HEK293 (cell line): ENCODE results near the gene ZNF787.

Source experiments
- HOXC10 ChIP-seq: sonication (generic); formaldehyde crosslinking; IDR thresholded peaks from 2 replicates; pipeline ENCODE4 v1.8.1; 2023; ENCODE audit warnings: mild to moderate bottlenecking, missing genetic modification reagents
- KLF7 ChIP-seq: fragments of 450-650 bp; formaldehyde crosslinking; IDR thresholded peaks from 2 replicates; pipeline ENCODE4 v1.5.1; 2016; ENCODE audit warnings: missing biosample characterization, missing genetic modification characterization, borderline replicate concordance
- MEIS1 ChIP-seq: sonication (generic); formaldehyde crosslinking; IDR thresholded peaks from 2 replicates; pipeline ENCODE4 v1.8.1; 2022; ENCODE audit warnings: missing genetic modification reagents, mild to moderate bottlenecking, borderline replicate concordance
- OVOL3 ChIP-seq: fragments of 450-650 bp; formaldehyde crosslinking; IDR thresholded peaks from 2 replicates; pipeline ENCODE4 v1.5.1; 2016; ENCODE audit warnings: missing biosample characterization, missing genetic modification characterization
- PRDM1 ChIP-seq: fragments of 450-650 bp; formaldehyde crosslinking; IDR thresholded peaks from 2 replicates; pipeline ENCODE4; 2016; ENCODE audit warnings: missing biosample characterization, missing genetic modification characterization
- ZFHX2 ChIP-seq: fragments of 450-650 bp; formaldehyde crosslinking; conservative IDR thresholded peaks from 2 replicates; pipeline ENCODE4 v1.5.1; 2016; ENCODE audit warnings: missing biosample characterization, missing genetic modification characterization
- ZNF138 ChIP-seq: fragments of 450-650 bp; formaldehyde crosslinking; IDR thresholded peaks from 2 replicates; pipeline ENCODE4 v1.5.1; 2016; ENCODE audit warnings: missing biosample characterization, missing genetic modification characterization, borderline replicate concordance
- ZNF214 ChIP-seq: fragments of 450-650 bp; formaldehyde crosslinking; IDR thresholded peaks from 2 replicates; pipeline ENCODE4 v1.5.1; 2017; ENCODE audit warnings: missing biosample characterization, mild to moderate bottlenecking, missing genetic modification characterization, borderline replicate concordance
- ZNF335 ChIP-seq: fragments of 450-650 bp; formaldehyde crosslinking; conservative IDR thresholded peaks from 2 replicates; pipeline ENCODE4 v1.5.1; 2016; ENCODE audit warnings: missing biosample characterization, missing genetic modification characterization
- ZNF404 ChIP-seq: fragments of 450-650 bp; formaldehyde crosslinking; IDR thresholded peaks from 2 replicates; pipeline ENCODE4 v1.5.1; 2017; ENCODE audit warnings: missing biosample characterization, missing genetic modification characterization
- ZNF501 ChIP-seq: fragments of 450-650 bp; formaldehyde crosslinking; IDR thresholded peaks from 2 replicates; pipeline ENCODE4 v1.5.1; 2016; ENCODE audit warnings: missing biosample characterization, missing genetic modification characterization
- ZNF514 ChIP-seq: fragments of 450-650 bp; formaldehyde crosslinking; IDR thresholded peaks from 2 replicates; pipeline ENCODE4 v1.5.1; 2016; ENCODE audit warnings: missing biosample characterization, missing genetic modification characterization
- ZNF530 ChIP-seq: fragments of 450-650 bp; formaldehyde crosslinking; IDR thresholded peaks from 2 replicates; pipeline ENCODE4 v1.5.1; 2016; ENCODE audit warnings: low read depth, missing biosample characterization, missing genetic modification characterization
- ZNF626 ChIP-seq: fragments of 450-650 bp; sonication (Bioruptor Pico); formaldehyde crosslinking; IDR thresholded peaks from 2 replicates; pipeline ENCODE4 v1.5.1; 2018; ENCODE audit warnings: missing biosample characterization, missing genetic modification characterization, inconsistent platforms
- ZNF654 ChIP-seq: fragments of 450-650 bp; formaldehyde crosslinking; IDR thresholded peaks from 2 replicates; pipeline ENCODE4 v1.5.1; 2016; ENCODE audit warnings: low read depth, missing biosample characterization, missing genetic modification characterization
- ZNF747 ChIP-seq: fragments of 450-650 bp; formaldehyde crosslinking; IDR thresholded peaks from 2 replicates; pipeline ENCODE4 v1.5.1; 2016; ENCODE audit warnings: missing biosample characterization, missing genetic modification characterization
- ZNF768 ChIP-seq: fragments of 450-650 bp; formaldehyde crosslinking; IDR thresholded peaks from 2 replicates; pipeline ENCODE4 v1.5.1; 2018; ENCODE audit warnings: missing biosample characterization, mild to moderate bottlenecking, missing genetic modification characterization
- ZXDB ChIP-seq: fragments of 450-650 bp; formaldehyde crosslinking; IDR thresholded peaks from 2 replicates; pipeline ENCODE4 v1.5.1; 2016; ENCODE audit warnings: missing biosample characterization, missing genetic modification characterization
- TF ChIP-seq, protein P1 (sequence below): fragments of 450-650 bp; formaldehyde crosslinking; IDR thresholded peaks from 2 replicates; pipeline ENCODE4 v1.5.1; 2016; ENCODE audit warnings: missing biosample characterization, missing genetic modification characterization
- TF ChIP-seq, protein P2 (sequence below): fragments of 450-650 bp; formaldehyde crosslinking; IDR thresholded peaks from 2 replicates; pipeline ENCODE4 v1.5.1; 2016; ENCODE audit warnings: missing biosample characterization, missing genetic modification characterization
- TF ChIP-seq, protein P3 (sequence below): fragments of 450-650 bp; formaldehyde crosslinking; IDR thresholded peaks from 2 replicates; pipeline ENCODE4 v1.5.1; 2016; ENCODE audit warnings: missing biosample characterization, missing genetic modification characterization
- TF ChIP-seq, protein P4 (sequence below): fragments of 450-650 bp; formaldehyde crosslinking; IDR thresholded peaks from 2 replicates; pipeline ENCODE4 v1.5.1; 2016; ENCODE audit warnings: missing biosample characterization, missing genetic modification characterization, low read depth
- TF ChIP-seq, protein P5 (sequence below): fragments of 450-650 bp; IDR thresholded peaks from 2 replicates; pipeline ENCODE4 v1.5.1; 2018; ENCODE audit warnings: missing biosample characterization, missing genetic modification characterization

ZNF787 gene

DNA sequence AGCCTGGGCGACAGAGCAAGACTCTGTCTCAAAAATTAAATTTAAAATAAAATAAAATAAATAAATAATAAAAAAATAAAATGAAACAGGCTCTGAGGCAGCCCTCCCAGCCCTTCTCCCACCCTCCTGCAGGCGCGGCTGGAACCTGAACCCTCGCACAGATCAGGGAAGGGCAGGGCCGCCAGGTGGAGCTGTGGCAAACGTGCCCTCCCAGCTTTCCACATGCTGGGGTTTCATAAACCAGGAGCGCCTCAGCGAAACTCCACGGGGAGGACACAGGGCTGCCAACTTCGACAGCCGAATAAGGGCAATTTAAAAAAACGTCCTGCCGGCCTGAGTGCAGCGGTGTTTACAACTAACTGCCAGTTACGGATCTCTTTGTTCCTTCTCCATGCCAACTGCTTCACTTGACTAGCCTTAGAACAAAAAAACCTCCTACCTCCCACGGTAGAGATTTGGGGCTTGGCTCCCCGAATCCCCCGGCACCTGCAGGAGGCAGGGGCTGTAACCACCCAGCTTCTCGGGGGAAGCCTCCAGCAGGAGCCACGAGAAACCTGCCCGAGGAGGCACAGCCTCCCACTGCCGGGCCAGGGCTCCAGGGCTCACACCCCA is 15.9 kb downstream of the ZNF787 start (continued):
- TF ChIP-seq MEIS1 (CRISPR knock-in tag) (no peak), HOXC10 (no peak), ZNF335 (tag by site-specific recombination) (peak; percentile 53), ZNF747 (tag by site-specific recombination) (no peak), ZNF530 (tag by site-specific recombination) (no peak), OVOL3 (no peak), ZNF138 (tag by site-specific recombination) (no peak), ZNF214 (tag by site-specific recombination) (no peak), ZXDB (peak; percentile 44; the same call in 1 of the 2 replicates), ZNF404 (no peak), ZNF768 (no peak), ZNF626 (tag by site-specific recombination) (no peak), ZNF501 (no peak), KLF7 (no peak), PRDM1 (tag by site-specific recombination) (no peak), ZNF514 (tag by site-specific recombination) (no peak), ZNF654 (peak; percentile 23), ZFHX2 (tag by site-specific recombination) (no peak)
- TF ChIP-seq, protein P1, sequence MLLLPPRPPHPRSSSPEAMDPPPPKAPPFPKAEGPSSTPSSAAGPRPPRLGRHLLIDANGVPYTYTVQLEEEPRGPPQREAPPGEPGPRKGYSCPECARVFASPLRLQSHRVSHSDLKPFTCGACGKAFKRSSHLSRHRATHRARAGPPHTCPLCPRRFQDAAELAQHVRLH (tag by site-specific recombination), result no peak
- TF ChIP-seq, protein P2, sequence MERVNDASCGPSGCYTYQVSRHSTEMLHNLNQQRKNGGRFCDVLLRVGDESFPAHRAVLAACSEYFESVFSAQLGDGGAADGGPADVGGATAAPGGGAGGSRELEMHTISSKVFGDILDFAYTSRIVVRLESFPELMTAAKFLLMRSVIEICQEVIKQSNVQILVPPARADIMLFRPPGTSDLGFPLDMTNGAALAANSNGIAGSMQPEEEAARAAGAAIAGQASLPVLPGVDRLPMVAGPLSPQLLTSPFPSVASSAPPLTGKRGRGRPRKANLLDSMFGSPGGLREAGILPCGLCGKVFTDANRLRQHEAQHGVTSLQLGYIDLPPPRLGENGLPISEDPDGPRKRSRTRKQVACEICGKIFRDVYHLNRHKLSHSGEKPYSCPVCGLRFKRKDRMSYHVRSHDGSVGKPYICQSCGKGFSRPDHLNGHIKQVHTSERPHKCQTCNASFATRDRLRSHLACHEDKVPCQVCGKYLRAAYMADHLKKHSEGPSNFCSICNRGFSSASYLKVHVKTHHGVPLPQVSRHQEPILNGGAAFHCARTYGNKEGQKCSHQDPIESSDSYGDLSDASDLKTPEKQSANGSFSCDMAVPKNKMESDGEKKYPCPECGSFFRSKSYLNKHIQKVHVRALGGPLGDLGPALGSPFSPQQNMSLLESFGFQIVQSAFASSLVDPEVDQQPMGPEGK (tag by site-specific recombination), result peak; percentile 39; the same call in 1 of the 2 replicates
- TF ChIP-seq, protein P3, sequence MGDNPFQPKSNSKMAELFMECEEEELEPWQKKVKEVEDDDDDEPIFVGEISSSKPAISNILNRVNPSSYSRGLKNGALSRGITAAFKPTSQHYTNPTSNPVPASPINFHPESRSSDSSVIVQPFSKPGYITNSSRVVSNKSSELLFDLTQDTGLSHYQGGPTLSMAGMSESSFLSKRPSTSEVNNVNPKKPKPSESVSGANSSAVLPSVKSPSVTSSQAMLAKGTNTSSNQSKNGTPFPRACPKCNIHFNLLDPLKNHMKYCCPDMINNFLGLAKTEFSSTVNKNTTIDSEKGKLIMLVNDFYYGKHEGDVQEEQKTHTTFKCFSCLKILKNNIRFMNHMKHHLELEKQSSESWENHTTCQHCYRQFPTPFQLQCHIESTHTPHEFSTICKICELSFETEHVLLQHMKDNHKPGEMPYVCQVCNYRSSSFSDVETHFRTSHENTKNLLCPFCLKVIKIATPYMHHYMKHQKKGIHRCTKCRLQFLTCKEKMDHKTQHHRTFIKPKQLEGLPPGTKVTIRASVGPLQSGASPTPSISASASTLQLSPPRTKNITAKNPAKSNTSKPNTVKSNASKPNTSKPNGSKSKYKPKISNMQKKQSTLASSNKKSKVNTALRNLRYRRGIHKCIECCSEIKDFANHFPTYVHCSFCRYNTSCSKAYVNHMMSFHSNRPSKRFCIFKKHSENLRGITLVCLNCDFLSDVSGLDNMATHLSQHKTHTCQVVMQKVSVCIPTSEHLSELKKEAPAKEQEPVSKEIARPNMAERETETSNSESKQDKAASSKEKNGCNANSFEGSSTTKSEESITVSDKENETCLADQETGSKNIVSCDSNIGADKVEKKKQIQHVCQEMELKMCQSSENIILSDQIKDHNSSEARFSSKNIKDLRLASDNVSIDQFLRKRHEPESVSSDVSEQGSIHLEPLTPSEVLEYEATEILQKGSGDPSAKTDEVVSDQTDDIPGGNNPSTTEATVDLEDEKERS (tag by site-specific recombination), result no peak
- TF ChIP-seq, protein P4, sequence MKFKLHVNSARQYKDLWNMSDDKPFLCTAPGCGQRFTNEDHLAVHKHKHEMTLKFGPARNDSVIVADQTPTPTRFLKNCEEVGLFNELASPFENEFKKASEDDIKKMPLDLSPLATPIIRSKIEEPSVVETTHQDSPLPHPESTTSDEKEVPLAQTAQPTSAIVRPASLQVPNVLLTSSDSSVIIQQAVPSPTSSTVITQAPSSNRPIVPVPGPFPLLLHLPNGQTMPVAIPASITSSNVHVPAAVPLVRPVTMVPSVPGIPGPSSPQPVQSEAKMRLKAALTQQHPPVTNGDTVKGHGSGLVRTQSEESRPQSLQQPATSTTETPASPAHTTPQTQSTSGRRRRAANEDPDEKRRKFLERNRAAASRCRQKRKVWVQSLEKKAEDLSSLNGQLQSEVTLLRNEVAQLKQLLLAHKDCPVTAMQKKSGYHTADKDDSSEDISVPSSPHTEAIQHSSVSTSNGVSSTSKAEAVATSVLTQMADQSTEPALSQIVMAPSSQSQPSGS (tag by site-specific recombination), result no peak
- TF ChIP-seq, protein P5, sequence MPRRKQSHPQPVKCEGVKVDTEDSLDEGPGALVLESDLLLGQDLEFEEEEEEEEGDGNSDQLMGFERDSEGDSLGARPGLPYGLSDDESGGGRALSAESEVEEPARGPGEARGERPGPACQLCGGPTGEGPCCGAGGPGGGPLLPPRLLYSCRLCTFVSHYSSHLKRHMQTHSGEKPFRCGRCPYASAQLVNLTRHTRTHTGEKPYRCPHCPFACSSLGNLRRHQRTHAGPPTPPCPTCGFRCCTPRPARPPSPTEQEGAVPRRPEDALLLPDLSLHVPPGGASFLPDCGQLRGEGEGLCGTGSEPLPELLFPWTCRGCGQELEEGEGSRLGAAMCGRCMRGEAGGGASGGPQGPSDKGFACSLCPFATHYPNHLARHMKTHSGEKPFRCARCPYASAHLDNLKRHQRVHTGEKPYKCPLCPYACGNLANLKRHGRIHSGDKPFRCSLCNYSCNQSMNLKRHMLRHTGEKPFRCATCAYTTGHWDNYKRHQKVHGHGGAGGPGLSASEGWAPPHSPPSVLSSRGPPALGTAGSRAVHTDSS (tag by site-specific recombination), result no peak
